ENCODE measurements around the gene HAPLN1. TPM values are rescaled to one million over a fixed set of nuclear protein-coding genes. Genes with fewer than 3 reads are reported as not detected.

HAPLN1 gene
- total RNA-seq, 1 donor from 2014 or later = 1.6 TPM

DNA sequence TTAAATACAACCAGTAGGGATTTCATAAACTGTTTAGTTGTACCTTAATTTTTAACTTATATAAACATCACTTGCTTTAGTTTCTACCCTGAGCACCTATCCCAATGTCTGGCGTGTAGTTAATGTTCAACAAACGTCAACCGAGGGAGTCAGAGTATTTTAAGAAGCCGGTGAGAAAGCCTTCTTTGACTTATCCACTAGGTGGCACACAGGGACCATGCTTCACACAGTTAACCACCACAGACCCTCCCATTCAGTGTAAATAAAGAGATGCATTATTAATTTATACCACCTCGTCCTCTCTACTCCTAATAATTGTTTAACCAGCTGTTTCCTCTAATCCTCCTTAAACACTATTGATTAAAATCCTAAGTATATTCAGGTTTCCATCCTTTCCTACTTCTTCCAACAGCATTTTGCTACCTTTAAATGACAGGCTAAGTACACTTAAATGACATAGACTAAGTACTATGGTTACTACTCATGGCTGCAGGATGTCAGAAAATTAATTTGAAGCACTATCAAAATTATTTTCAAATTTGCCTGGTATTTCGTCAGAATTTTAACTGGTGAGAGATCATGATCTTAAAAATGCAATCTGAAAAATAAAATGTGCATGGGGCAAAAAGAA, 2.3 kb downstream of the HAPLN1 start:
- peak; percentile 27 for DNase-seq

DNA sequence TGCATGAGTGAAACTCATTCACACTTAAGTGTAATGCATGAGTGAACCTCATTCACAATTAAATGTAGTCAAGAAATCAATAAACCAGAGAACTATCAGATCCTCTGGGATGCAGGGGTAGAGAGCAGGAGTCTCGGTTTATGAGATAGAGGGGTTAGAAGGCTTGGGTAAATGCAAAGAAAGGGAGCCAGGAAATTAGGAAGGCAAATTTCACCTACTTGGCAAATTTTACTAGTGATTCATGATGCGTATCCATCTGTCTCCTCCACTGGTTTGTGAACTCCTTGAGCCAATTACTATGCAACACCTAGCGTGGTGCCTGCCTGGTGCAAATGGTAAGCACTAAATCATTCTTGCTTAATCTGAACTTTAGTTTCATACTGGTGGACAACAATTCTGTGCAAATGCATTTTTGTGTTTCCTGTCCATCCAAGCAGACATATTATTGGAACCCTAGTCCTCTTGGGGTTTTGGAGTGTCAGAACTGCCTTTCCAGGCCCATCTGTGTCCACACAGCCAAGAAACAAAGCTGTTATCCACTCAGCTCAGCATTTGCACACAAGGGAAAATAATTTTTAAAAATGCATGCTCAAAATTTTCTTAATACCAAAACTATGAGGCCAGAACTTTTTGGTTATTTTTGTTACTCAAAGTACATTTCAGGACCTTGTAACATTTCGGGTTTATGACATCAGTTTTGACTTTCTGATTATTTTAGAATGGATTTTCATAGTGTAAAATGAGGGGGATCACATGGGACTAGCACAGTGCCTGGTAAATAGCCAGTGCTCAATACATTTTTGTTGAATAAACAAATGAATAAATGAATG, 5.2 kb downstream of the HAPLN1 start:
- DNase-seq = no peak

DNA sequence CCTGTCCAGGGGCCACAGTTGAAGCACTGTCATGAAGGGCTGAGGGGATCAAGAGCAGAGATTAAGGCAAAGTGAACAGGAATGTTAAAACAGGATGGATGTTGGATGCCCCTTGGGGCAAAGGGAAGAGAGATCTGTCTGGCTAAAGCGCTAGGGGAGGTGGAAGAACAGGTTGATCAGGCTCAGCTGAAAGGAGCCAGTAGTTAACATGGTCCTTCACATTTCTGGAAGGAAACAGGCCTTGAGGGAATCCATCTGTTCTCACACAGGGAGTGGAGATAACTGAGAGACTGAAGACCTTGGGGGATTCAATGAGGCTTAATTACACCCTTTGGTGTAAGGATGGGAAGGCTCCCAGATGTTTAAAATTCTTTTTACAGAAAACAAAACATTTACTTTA, 5.8 kb downstream of the HAPLN1 start:
- DNase-seq = no peak

DNA sequence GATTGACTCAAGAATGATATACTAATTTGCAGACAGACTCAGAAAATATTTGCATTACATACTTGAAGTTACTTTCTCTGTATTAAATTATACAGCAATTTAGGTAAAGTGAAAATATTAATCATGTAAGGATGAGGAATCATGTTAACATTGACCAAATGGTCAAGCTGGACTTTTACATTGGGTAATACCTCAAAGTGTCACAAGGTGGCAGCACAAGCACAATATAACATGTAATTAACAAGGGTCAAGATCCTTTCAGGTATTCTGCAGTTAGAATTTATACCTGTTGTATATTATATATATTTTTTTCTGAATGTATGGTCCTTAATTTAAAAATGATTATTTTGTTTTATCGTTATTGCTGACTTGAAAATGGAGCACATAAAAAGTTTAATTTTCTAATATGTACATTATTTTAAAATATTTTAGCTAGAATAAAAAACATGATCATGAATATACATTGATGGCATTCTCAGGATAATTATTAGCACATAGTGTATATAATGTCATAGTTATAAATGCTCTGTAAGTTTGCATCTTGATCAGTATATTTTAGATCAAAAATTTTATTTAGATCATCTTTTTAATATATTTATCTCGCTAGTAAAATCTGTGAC, 8.6 kb downstream of the HAPLN1 start:
- DNase-seq = no peak

DNA sequence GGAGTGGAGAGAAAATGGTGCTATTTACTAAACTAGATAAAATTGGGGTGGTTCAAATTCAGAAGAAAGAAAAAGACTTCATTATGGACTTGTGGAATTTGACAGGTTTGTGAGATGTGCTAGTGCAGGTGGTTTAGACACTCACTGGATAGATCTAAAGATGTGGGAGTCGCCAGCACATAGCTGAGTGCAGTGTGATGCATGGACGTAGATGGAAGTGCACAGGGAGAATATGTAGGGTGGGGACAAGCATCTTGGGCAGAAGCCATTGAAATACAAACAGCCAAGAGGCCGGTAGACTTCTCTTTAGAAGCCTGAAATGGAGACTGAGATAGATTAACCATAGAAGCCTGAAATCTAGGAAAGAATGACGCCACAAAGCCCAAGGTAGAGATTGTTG, 10.7 kb downstream of the HAPLN1 start:
- DNase-seq = no peak

DNA sequence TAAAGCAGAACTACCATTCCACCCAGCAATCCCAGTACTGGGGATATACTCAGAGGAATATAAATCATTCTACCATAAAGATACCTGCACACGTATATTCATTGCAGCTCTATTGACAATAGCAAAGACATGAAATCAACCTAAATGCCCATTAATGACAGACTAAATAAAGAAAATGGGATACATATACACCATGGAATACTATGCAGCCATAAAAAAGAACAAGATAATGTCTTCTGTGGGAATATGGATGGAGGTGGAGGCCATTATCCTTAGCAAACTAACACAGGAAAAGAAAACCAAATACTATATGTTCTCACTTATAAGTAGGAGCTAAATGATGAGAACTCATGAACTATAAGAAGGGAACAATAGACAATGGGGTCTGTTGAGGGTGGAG, 12.5 kb downstream of the HAPLN1 start:
- DNase-seq = no peak

DNA sequence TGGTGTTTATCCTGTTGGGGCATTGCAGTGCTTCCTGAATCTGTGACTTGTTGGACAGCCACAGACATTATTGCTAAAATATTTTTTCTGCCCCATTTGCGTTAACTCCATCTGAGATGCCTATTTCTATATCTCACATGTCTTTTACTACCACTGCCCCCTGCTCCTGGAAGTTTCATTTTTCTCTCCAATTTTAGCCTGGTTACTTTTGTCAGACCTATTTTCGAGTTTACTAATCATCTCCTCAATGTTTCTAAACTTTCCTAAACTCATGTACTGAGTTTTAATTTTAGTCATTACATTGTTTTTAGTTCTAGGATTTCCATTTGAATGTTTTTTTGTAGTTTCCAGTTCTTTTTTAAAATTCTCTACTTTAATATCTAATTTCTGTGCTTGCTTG, 17.6 kb downstream of the HAPLN1 start:
- no peak for DNase-seq

DNA sequence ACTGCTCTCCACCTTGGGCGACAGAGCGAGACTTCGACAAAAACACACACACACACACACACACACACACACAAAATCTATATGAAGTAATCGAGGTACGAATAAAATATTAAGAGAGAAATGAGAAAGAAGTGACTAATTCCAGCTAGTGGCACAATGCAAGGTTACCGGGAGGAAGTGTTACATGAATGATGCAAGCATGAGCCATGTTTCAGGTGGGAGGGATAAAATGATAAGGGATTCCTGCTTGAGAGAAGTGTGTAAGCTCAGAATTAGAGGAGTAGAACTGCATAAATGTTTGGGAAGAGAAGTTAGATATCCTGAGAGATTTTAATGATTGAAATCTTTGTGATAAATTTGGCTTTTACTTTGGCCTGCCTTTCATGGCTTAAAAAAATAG, 18.8 kb downstream of the HAPLN1 start:
- DNase-seq = no peak

DNA sequence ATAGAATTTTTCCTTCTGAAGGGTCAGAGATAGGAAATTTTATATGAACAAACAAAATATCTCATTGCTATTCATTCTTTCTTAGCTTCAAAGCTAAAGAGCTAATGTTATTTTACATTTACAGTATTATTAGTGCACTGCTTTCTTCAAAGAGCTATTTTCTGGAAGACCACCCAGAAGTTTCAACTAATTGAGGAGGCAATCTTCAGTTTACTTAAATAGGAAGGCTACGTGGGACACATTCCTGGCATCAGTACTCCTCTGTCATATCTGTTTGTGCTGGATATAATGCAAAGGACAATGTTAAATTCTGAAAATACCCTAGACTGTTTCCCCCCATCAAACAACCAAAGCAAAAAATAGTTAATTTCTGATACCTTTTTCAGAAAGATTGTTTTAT, 30.8 kb downstream of the HAPLN1 start:
- no peak for DNase-seq

DNA sequence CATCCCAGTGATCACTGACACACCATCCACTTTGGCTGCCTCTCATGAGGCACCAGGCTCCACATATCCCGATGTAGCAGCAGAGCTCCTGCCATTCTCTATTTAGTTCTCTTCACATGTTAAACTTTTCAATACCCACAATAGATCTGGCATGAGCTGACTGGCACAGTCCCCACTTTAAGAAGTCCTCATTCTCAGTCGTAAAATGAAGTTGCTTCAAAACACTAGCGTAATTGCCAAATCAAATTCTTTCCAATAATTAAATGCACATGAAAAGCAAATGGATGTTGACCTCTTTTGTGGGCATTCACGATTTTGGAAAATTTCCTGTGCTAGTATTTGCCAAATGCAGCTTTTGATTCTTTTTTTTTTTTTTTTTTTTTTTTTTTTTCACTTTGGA, 32.4 kb downstream of the HAPLN1 start:
- no peak for DNase-seq

DNA sequence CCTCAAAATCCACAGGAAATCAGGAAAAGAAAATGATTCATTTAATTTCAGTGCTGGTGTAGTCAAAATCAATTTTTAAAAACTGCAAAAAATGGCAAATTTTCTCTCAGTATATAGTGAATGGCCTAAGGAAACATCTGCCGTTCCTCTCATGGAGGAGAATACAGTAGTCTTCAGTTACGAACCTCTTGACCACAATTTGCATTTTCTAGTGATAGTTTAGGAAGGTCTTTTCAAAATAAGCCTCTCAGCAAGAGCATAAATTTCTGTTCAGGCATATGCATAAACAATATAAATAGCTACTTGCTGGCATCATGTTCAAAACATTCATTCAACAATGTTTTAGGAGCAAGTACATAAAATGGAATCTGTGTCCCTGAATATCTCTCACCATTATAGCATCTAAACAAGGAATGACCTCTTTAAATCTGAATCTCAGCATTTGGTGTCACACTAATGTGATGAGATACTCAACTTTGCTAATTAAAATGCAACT, 33.5 kb downstream of the HAPLN1 start:
- no peak for DNase-seq

DNA sequence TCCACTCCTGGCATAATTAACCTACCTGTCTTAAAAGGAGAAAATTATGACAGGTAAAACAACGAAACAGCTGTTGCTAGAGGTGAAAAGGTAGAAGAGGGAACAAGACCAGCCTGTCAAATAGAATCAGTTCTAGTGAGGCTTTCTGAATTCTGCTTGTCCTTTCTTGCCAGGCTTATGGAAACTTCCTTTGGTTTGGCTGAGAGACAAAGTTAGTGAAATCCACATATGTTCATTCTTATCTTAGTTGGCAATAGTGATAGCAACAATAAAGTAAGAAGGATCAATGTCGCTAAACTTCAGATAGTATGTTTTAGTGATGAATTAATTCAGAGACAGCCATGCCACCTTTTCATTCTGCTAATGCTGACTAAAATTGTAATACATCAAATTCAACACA, 34.4 kb downstream of the HAPLN1 start:
- no peak for DNase-seq

DNA sequence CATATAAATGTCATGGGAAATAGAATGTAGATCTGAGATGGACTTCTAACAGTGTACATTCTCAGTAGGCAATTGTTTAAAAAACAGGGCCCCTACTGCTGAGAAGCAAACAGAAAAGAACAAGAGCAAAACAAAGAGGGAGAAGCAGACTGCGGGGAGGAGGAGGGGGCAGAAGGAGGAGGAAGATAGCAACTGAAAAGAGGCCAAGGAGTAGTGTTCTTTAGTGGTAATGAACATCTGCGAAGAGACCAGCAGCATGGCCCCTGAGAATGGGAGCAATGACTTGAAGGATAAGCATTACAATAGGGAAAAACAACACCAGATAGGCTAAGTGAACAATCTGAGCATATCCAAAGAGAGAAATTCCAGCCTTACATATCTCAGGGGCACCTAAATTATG, 36.8 kb downstream of the HAPLN1 start:
- no peak for DNase-seq

DNA sequence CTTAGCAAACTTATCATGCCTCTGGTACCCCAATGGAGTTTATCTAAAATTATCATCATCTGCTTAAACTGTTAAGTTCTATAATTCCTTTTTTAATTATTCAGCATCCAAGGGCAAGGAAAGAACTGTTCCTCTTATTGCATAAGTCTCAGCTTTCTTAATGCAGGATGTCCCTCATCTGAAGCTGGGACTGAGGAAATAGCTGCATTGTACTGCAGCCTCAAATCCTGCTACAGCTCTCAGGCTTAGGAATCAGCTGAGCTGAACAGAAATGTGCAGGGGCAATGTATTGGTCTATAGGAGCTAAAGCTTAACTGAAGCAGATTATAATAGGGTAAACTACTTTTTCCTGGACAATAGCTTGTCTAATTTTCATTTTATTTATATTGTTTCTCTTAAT, 48.0 kb downstream of the HAPLN1 start:
- no peak for DNase-seq

DNA sequence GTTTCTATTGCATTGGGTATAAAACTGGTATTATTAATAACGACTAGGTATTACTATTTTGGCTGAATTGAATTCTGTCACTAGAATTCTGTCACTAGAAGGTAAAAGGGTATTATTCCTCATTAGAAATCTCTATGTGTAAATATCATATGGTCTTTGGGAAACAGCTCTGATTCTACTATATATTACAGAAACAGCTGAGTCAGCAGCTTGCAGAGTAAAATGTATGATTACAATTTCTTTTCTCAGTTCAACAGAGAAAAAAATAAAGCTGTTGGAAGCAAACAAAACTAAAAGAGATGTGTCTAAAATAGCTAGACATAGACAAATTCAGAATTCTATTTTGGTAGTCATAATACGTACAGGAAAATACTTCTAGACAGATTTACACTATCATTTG, 48.5 kb downstream of the HAPLN1 start:
- DNase-seq = no peak

DNA sequence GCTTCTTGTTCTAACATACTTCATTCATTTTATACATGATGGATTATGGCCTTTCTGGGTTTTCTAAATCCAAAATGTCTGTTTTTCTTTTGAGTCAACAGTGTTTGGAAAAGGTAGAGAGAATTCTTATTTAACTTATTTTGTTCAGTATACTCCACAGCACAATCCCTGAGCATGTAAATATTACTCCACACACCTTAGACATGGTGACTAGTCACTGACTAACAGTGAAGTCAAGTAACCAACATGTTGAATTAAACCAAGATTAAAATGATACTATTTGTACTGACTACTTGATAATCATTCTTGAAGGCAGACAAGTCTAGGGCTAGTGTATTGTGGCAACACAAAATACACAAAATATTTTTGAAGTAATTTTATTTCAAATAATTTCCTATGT, 55.0 kb downstream of the HAPLN1 start:
- no peak for DNase-seq

DNA sequence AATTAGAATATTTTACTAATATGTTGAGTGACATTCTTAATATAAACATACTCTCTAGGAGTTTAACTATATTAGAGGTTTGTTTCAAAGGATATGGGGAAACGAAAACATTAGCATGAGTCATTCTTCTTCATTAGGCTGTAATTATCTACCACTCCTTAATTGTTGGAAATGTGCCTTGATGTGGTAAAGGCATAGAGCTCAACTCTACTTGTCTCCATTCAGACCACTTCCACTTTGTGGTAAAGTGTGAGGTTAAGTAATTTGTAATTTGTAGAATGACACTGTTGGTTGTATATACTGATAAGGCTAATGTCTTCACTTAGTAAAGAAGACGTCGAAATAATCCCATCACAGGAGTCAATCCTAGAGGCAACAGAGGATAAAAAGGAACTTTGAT, 58.1 kb downstream of the HAPLN1 start:
- no peak for DNase-seq

DNA sequence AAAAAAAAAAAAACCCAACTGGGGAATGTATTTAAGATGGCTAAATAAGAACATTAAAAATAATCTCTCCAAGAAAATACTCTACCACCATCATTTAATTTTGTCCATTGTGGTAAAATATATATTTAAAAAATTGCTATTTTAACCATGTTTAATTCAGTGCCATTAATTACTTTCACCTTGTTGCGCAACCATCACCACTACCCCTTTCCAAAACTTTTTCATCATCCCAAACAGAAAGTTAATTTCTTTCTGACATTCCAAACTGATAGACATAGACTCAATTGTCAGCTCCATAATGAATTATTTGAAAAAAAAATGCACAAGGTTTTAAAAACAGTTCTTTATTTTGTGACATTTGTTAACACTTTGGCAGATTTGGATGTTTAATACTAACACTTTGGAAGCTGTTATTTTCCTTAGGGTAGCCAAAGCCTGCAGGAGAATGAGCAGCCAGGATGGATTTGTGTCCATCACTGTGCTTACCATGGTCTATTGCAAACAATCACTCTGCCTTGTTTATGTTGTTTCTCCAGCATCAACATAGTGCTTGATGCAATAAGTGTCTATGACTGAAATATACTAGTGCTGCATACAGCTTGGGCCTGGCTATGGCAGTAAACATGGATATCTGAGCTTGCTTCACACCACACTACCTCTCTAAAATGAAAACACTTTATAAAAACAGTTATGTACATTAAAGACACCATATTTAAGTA, 62.7 kb downstream of the HAPLN1 start:
- no peak for DNase-seq

DNA sequence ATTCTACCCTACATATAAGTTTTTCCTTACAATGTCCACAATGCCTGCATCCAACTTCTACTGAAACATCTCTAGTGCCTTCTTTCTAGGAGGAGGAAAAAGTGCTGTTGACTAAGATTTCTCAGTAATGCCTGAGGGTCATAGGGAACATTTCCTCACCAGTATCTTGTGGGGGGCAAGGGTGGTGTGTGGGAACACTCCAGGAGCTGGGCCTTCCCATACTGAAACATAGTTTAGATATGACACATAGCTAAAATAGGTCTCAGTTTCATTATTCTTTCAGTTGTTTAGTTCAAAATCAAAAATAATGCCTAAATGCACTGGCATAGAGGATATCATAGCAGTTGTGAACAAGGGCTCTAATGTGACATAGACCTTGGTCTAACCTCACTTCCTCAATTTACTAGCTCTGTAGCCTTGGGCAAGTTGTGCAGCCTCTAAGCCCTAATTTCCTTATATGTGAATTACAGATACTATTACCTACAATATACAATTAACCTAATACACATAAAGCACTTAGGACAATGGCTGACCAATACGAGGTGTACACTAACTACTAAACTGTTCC, 66.1 kb downstream of the HAPLN1 start:
- DNase-seq = no peak

DNA sequence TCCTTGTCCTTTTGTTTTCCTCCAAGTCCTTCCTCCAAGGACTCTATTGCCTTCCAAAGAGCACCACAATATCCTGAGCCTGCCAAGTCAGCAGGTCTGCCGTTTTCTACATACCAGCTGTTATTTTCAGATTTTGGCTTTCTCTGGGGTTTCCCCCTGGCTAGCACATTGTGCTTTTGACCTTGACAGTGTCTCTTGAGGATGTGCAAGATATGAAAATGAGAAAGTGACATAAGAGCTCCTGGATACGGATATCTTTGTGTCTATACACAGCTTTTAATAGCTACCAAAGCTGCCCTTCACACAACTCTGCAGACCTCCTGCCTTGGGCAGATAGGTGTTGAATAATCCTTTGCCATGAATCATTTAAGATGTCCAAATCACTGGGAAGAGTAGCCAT, 67.0 kb downstream of the HAPLN1 start:
- no peak for DNase-seq

DNA sequence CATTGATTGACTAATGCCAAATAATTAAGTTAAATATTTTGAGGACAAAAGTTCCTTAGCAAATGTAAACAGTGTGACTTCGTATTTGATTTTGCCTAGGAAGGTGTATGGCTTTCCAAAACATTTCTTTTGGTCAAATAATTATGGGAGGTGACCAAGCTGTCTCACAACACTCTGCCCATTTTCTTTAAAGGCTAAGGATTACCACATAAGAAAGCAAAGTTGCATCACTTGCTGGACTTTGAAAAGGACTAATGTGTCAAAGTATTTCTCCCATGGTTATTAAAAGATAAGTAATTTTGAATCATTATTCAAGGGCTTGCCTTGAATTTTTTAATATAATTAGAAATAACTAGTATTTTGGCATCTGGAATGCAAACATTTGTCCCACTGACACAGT, 74.7 kb downstream of the HAPLN1 start:
- no peak for DNase-seq

DNA sequence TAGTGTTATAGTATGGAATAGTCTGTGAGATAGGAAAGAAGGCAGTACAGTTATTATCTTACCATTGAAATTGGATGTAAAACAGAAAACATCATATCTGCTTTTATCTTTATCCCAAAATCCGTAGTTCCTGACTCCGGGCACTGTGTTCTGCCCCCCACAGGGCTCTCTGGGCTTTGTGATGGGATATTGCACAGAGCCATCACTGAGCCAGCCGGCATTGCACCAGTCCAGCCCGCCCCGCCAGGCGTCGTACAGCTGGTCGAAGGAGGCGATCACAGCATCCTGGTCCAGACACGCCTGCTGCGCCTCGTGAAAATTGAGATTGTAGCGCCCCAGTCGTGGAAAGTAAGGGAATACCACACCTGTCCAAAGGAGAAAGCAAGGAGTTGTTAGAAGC, 76.4 kb downstream of the HAPLN1 start:
- no peak for DNase-seq

DNA sequence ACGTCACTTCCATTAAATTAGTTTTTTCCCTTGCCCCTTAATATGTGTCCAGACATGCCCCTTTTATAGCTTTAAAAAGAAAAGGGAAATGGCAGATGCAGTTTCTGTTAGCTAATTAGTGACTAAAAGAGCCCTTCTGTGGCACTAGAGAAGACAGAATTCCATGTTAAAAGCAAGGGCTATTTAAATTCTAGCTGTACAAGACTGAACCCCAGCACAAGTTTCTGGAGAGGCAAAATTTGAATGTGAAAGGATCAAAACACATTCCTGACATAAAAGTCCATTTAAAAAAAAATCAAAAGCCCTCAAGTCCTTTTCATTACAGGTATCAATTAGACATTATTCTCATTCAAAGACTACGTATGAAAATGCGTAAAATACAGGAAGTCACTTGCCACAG, 78.7 kb downstream of the HAPLN1 start:
- DNase-seq = no peak

Measured in skin of body (tissue), 2 donors.